Gastrocnemius medialis (tissue), 4 donors: ENCODE measurements around the gene SVOP.
"Not testable (repeated sequence)": the region's sequence is repeated elsewhere in the genome, so short reads cannot be mapped to it uniquely, and the experiment has no call there.

Experiments used
- POLR2A ChIP-seq, 2 donors: fragments of 450-650 bp; IDR thresholded peaks; one replicate each; pipeline ENCODE4 v1.6.1; 2017; ENCODE audit warnings: antibody characterized with exemption in 2 of 2, mild to moderate bottlenecking in 2 of 2, moderate library complexity in 2 of 2
- TF ChIP-seq, protein P1 (sequence below), 5 experiments: fragments of 450-650 bp in 3 of 5; fragments of 200-600 bp in 2 of 5; sonication (generic) in 2 of 5; IDR thresholded peaks in 4 of 5; conservative IDR thresholded peaks in 1 of 5; 1 replicate in 4 of 5; 2 replicates in 1 of 5; pipeline ENCODE4 v1.5.1; 2016 to 2019; ENCODE audit warnings: antibody characterized with exemption in 5 of 5, mild to moderate bottlenecking in 3 of 5, moderate library complexity in 3 of 5

- TF ChIP-seq, protein P1, sequence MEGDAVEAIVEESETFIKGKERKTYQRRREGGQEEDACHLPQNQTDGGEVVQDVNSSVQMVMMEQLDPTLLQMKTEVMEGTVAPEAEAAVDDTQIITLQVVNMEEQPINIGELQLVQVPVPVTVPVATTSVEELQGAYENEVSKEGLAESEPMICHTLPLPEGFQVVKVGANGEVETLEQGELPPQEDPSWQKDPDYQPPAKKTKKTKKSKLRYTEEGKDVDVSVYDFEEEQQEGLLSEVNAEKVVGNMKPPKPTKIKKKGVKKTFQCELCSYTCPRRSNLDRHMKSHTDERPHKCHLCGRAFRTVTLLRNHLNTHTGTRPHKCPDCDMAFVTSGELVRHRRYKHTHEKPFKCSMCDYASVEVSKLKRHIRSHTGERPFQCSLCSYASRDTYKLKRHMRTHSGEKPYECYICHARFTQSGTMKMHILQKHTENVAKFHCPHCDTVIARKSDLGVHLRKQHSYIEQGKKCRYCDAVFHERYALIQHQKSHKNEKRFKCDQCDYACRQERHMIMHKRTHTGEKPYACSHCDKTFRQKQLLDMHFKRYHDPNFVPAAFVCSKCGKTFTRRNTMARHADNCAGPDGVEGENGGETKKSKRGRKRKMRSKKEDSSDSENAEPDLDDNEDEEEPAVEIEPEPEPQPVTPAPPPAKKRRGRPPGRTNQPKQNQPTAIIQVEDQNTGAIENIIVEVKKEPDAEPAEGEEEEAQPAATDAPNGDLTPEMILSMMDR (IDR thresholded peaks at IDR 0.05 in 4 of 5, conservative IDR thresholded peaks at IDR 0.05 in 1 of 5) = not testable (repeated sequence)
- TF ChIP-seq POLR2A (IDR thresholded peaks at IDR 0.05) = not testable (repeated sequence)
These were observed 30.8 kb downstream of the SVOP start for GRCh38 chr12:108990103-108990502.
